ENCODE data around the gene TTYH2.

TTYH2 gene

DNA sequence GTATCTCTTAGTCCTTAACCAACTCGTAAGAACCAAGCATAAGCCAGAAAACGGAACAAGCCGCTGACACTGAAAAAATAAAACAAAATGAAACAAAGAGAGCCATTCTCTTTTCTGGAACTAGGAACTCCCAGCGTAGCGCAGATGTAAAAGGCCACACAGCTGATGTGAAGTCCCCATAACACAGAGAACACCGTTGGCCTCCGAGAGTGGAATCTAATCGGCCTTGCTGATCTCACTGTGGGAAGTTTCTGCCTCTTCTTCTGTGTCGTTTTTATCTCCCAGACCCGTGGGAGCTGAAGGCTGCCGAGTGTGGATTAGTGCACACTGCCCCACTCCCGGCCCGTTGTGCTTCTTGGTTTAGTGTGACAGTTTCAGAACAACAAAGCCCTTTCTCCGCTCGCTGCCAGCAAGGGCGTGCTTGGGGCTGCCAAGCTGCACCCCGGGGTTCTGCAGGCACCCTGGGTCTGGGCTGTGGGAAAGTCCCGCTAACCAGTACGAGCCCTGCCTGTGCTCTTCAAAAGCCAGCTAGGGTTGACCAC, 21.7 kb downstream of the TTYH2 start:
- DNase-seq (ENCODE audit: low read depth in 2 of 2) = no peak

DNA sequence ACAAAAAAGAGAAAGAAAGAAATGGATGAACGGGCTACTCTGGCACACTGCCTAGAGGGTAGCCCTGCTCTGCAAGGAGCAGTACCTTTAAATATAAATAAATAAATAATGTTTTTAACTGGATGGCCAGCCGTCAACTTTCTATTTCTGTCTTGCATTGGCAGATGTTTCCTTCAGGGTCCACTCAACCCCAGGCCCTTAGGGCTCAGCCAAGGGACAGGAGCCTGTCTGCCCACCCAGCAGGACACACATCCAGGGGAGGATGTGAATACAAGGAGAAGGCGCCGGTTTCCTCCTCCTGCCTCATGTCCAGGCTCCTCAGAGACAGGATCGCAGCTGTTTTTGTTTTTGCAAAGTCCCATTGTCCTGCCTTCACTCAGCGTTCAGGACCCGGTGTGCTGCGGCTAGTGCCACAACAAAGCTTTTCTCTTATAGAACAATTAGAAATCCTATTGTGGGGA, 22.6 kb downstream of the TTYH2 start:
- no peak for DNase-seq (ENCODE audit: low read depth in 2 of 2)

DNA sequence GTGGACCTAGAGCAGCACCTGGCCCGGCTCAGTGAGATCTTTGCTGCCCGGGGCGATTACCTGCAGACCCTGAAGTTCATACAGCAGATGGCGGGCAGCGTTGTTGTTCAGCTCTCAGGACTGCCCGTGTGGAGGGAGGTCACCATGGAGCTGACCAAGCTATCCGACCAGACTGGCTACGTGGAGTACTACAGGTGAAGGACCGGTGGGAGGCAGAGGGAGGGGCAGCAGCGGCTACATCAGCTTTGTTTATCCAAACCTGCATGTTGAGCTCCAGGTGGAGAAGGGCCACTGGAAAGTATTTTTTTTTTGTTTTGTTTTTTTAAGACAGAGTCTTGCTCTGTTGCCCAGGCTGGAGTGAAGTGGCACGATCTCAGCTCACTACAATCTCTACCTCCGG, 23.9 kb downstream of the TTYH2 start:
- DNase-seq (ENCODE audit: low read depth in 2 of 2) = no peak

GRCh38 chr17:74239172-74239571, 25.8 kb downstream of the TTYH2 start:
- no peak for DNase-seq (ENCODE audit: low read depth in 2 of 2)

DNA sequence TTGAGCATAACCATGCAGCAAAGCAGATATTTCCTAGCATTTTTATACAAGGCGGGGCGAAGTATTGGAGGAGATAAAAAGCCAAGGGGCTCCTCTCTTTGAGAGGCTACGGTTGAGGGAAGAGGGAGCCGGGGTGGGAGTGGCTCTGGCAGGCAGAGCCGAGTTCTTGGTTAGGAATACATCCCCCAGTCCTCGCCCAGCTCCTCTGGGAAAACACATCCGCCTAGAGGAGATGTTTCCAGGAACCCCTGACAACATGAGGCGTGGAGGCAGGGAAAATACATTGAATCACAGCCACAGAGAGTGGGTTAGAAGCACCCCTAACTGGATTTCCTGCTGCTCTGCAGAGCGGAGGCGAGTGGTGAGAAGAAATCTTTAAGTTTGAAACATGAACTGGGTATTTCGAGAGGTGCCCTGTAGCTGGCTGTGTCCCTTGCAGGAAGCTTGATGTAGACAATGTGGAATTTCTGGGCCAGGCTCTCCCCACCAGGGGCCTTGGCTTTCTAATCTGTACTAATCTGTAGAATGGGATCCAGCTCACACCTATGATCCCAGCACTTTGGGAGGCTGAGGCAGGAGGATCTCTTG, 27.3 kb downstream of the TTYH2 start:
- no peak for DNase-seq (ENCODE audit: low read depth in 2 of 2)

- DNase-seq (ENCODE audit: low read depth in 2 of 2) = no peak
Observed at GRCh38 chr17:74241431-74241830, 28.1 kb downstream of the TTYH2 start.

GRCh38 chr17:74241847-74242246, 28.5 kb downstream of the TTYH2 start:
- no peak for DNase-seq (ENCODE audit: low read depth in 2 of 2)

- DNase-seq (ENCODE audit: low read depth in 2 of 2) = no peak
Observed at GRCh38 chr17:74243013-74243755, 29.8 kb downstream of the TTYH2 start.

- DNase-seq (ENCODE audit: low read depth in 2 of 2) = no peak
Observed at GRCh38 chr17:74244128-74244527, 30.8 kb downstream of the TTYH2 start.

GRCh38 chr17:74244548-74244947, 31.2 kb downstream of the TTYH2 start:
- no peak for DNase-seq (ENCODE audit: low read depth in 2 of 2)

DNA sequence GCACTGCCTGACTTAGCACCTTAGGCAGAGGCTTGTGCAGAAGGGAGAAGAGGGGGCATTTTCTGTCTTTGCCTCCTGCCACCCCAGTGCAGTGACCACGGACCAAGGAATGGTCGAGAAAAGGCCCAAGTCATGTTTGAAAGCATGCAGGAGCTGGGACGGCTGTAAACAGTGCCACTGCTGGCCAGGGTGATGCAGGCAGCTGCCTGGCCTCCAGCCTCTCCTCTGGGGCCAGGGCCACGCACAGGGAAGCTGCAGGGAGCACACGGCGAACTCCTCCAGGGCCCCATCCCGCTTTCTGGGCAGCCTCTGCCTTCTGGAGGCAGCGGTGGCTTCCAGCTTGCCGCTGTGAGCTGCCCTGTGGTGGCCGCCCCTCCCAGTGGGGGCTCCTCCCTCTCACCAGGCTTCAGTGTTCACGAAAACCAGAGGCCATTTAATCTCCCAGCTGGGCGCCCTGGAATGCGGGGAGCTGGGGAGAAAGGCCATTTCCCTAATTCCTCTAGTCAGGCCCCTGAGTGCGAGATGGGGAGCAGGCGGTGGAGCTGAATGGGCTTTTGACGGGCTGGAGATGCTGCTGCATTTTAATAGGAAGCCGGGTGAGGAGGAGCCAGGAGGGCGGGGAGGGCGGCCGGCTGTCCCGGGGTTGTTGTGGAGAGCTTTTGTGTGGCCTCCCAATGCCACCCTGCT, 31.9 kb downstream of the TTYH2 start:
- DNase-seq (ENCODE audit: low read depth in 2 of 2) = no peak

GRCh38 chr17:74245871-74246270, 32.5 kb downstream of the TTYH2 start:
- no peak for DNase-seq (ENCODE audit: low read depth in 2 of 2)

- DNase-seq (ENCODE audit: low read depth in 2 of 2) = no peak
Observed at GRCh38 chr17:74249590-74250270, 36.4 kb downstream of the TTYH2 start.

DNA sequence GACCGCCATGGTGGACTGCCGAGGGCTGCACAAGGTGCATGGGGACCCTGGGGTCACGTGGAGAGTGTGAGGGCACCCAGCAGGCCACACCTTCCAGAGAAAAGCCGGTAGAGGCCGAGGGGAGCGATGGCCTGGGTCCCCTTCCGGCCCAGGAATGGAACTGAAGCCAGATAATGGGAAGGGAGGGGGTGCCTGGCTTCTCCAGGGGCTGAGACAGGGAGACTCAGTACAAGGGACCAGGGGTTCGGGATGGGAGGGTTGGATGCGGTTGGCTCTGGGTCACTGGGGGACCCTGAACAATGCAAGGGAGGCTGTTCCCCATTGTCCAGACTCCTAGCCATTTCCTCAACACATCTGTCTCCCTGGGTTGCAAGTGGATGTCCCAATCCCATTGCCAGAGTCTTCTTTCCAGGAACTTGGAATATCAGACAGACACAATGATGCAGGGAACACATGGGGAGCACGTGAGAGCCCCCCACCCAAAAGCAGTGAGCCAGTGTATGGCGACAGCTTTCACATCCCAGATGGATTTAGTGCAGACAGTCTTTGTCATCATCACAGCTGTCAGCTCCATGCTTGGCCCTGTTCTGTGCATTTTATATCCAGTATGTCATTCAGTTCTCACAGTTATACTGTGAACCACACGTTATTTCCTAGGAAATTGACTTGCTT, 37.1 kb downstream of the TTYH2 start:
- DNase-seq (ENCODE audit: low read depth in 2 of 2) = no peak

- DNase-seq (ENCODE audit: low read depth in 2 of 2) = no peak
Observed at GRCh38 chr17:74251051-74251450, 37.7 kb downstream of the TTYH2 start.

- DNase-seq (ENCODE audit: low read depth in 2 of 2) = no peak
Observed at GRCh38 chr17:74251569-74251968, 38.2 kb downstream of the TTYH2 start.

DNA sequence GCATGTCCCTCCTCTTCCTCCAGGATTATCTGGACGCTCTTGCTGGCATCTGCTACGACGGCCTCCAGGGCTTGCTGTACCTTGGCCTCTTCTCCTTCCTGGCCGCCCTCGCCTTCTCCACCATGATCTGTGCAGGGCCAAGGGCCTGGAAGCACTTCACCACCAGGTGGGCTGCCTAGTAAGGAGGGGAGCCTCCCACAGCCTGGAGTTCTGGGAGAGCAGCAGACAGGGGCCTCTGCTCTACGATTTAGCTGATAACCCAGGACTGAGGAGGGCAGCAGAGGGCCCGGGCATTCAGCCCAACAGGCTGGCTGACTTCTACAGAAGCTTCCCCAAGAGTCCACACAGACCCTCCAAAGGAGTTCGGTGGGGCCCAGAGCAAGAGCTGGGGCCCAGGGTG, 38.8 kb downstream of the TTYH2 start:
- no peak for DNase-seq (ENCODE audit: low read depth in 2 of 2)

- no peak for DNase-seq (ENCODE audit: low read depth in 2 of 2)
Observed at GRCh38 chr17:74253036-74253435, 39.7 kb downstream of the TTYH2 start.

- no peak for DNase-seq (ENCODE audit: low read depth in 2 of 2)
Observed at GRCh38 chr17:74257311-74257710, 43.9 kb downstream of the TTYH2 start.

DNA sequence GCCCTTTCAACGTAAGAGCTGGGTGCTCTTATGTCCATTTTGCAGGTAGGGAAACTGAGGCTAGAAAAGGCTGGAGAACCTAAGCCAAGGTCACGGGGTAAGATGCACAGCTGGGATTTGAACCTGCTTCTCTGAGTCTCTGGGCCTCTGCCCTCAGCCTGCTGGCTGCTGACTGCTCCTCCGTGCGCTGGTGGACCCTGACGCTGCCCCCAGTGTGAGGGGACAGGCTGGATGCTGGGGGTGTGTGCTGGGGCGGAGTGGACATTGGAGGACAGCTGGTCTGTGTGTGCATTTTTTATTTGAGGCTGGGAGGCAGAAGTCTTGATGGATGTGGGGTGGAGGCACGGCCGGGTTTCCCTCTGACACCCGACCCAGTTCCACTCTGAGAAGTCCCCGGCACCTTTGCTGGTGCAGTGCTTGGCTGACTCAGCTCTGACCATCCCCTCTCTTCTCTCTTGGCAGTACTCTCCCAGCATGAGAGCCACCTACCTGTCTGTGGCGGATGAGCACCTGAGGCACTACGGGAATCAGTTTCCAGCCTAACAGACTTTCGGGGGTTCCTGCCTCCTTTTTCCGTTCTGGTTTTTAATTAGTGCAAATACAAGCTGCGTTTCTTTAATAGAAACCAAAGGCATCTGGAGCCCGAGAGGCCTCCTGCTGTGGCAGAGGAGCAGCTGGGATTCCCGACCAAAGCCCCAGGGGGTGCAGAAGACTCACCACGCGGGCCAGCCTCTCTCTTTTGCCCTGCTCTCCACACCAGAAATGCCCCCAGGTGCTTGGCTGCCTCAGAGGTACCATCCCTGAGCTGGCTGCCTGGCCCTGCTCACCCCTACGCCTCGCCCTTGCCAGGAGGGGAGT, 46.5 kb downstream of the TTYH2 start:
- no peak for DNase-seq (ENCODE audit: low read depth in 2 of 2)

DNA sequence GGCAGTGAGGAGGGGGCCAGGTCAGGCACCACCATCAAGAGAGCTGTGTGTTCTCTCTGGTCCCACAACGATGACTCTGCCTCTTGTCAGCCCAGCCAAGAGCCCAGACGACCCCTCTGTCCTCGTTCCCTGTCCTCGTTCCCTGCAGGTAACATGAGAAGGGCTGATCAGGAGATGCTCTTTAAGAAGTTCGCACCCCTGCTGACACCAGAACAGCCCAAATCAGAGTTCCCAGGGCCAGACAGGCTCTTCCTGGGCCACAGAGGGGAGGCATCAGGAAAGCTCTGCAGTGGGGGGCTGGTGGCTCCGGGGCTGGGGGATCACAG, 47.1 kb downstream of the TTYH2 start:
- DNase-seq (ENCODE audit: low read depth in 2 of 2) = no peak

Data from stimulated activated CD4-positive, alpha-beta T cell treated with anti-CD3 and anti-CD28 coated beads, Interleukin-1b, Interleukin-23, amount 100 ng/mL, for 1 hour (primary cell).